HepG2 (cell line): ENCODE data around the gene SASS6. TPM values are rescaled to one million over a fixed set of nuclear protein-coding genes. Genes with fewer than 3 reads are reported as not detected.

Experiments
- ARID5B ChIP-seq: IDR thresholded peaks from 2 replicates; pipeline ENCODE4 v1.4.0; 2020; ENCODE audit warnings: mild to moderate bottlenecking, missing genetic modification reagents
- ARNTL ChIP-seq: sonication (generic); formaldehyde crosslinking; IDR thresholded peaks from 2 replicates; pipeline ENCODE4 v1.4.0; 2020; ENCODE audit warnings: mild to moderate bottlenecking, missing genetic modification reagents
- BRD4 ChIP-seq: sonication (generic); formaldehyde crosslinking; IDR thresholded peaks from 2 replicates; pipeline ENCODE4 v1.4.0; 2020; ENCODE audit warnings: missing genetic modification reagents
- CBFB ChIP-seq: sonication (generic); formaldehyde crosslinking; IDR thresholded peaks from 2 replicates; pipeline ENCODE4 v1.4.0; 2020; ENCODE audit warnings: missing genetic modification reagents
- CENPT ChIP-seq: sonication (generic); formaldehyde crosslinking; IDR thresholded peaks from 2 replicates; pipeline ENCODE4 v1.8.0; 2022; ENCODE audit warnings: low read depth, mild to moderate bottlenecking, moderate library complexity, missing genetic modification reagents
- CERS6 ChIP-seq: sonication (generic); formaldehyde crosslinking; IDR thresholded peaks from 2 replicates; pipeline ENCODE4 v1.5.0; 2020; ENCODE audit warnings: missing genetic modification reagents
- DNMT1 ChIP-seq: sonication (generic); formaldehyde crosslinking; IDR thresholded peaks from 2 replicates; pipeline ENCODE4 v1.5.1; 2020; ENCODE audit warnings: mild to moderate bottlenecking, missing genetic modification reagents
- GABPB1 ChIP-seq: IDR thresholded peaks from 2 replicates; pipeline ENCODE4 v1.6.1; 2016; ENCODE audit warnings: mild to moderate bottlenecking, missing genetic modification reagents, moderate library complexity, missing compliant biosample characterization
- HOXA3 ChIP-seq: sonication (generic); formaldehyde crosslinking; IDR thresholded peaks from 2 replicates; pipeline ENCODE4 v1.5.0; 2020; ENCODE audit warnings: missing genetic modification reagents
- HOXA7 ChIP-seq: sonication (generic); formaldehyde crosslinking; IDR thresholded peaks from 2 replicates; pipeline ENCODE4 v1.8.1; 2022; ENCODE audit warnings: mild to moderate bottlenecking, missing genetic modification reagents, moderate library complexity
- NFYB ChIP-seq: sonication (generic); formaldehyde crosslinking; IDR thresholded peaks from 2 replicates; pipeline ENCODE4 v1.4.0; 2020; ENCODE audit warnings: missing genetic modification reagents
- NR1H2 ChIP-seq: sonication (generic); formaldehyde crosslinking; IDR thresholded peaks from 2 replicates; pipeline ENCODE4 v1.8.1; 2022; ENCODE audit warnings: low read depth, missing genetic modification reagents, borderline replicate concordance
- SOX6 ChIP-seq, 2 experiments: fragments of 450-650 bp in 1 of 2; sonication (generic) in 1 of 2; formaldehyde crosslinking in 1 of 2; IDR thresholded peaks; 2 replicates each; pipeline versions ENCODE4 v1.4.0 to v1.6.1; 2017 to 2020; ENCODE audit warnings: antibody characterized with exemption in 1 of 2, mild to moderate bottlenecking in 1 of 2, missing genetic modification reagents in 1 of 2
- TARDBP ChIP-seq: sonication (generic); formaldehyde crosslinking; IDR thresholded peaks from 2 replicates; pipeline ENCODE4 v1.8.0; 2022; ENCODE audit warnings: mild to moderate bottlenecking, missing genetic modification reagents
- U2AF1 ChIP-seq: fragments of 200-400 bp; formaldehyde crosslinking; optimal IDR thresholded peaks from 2 replicates; pipeline ENCODE3; 2017; ENCODE audit warnings: mild to moderate bottlenecking, low read depth, low read length
- YY1 ChIP-seq: IDR thresholded peaks from 2 replicates; pipeline ENCODE4 v1.6.1; 2011; ENCODE audit warnings: low read length, low read depth, moderate library complexity, mild to moderate bottlenecking; ENCODE audit not compliant: insufficient read depth, insufficient replicate concordance
- ZFP36 ChIP-seq: fragments of 150-350 bp; IDR thresholded peaks from 2 replicates; pipeline ENCODE4 v1.6.1; 2018; ENCODE audit warnings: borderline replicate concordance, low read length, low read depth; ENCODE audit not compliant: partially characterized antibody
- ZFP41 ChIP-seq: sonication (generic); formaldehyde crosslinking; IDR thresholded peaks from 2 replicates; pipeline ENCODE4 v1.4.0; 2020; ENCODE audit warnings: mild to moderate bottlenecking, missing genetic modification reagents, borderline replicate concordance
- ZNF264 ChIP-seq: sonication (generic); formaldehyde crosslinking; IDR thresholded peaks from 2 replicates; pipeline ENCODE4 v1.4.0; 2020; ENCODE audit warnings: missing genetic modification reagents
- ZNF558 ChIP-seq: sonication (generic); formaldehyde crosslinking; IDR thresholded peaks from 2 replicates; pipeline ENCODE4 v1.9.0; 2022; ENCODE audit warnings: mild to moderate bottlenecking, missing genetic modification reagents, borderline replicate concordance
- ZNF589 ChIP-seq: sonication (generic); formaldehyde crosslinking; conservative IDR thresholded peaks from 2 replicates; pipeline ENCODE4 v1.8.0; 2022; ENCODE audit warnings: mild to moderate bottlenecking, moderate library complexity, missing genetic modification reagents
- ZNF629 ChIP-seq: sonication (generic); formaldehyde crosslinking; conservative IDR thresholded peaks from 2 replicates; pipeline ENCODE4 v1.5.0; 2020; ENCODE audit warnings: missing genetic modification reagents
- ZNF782 ChIP-seq: sonication (generic); formaldehyde crosslinking; IDR thresholded peaks from 2 replicates; pipeline ENCODE4 v1.4.0; 2020; ENCODE audit warnings: missing genetic modification reagents, mild to moderate bottlenecking, borderline replicate concordance
- polyA plus RNA-seq, 8 experiments: library from polyadenylated mRNA; depleted of rRNA in 3 of 8; stranded (reverse) in 7 of 8; unstranded in 1 of 8; fragments of >200 nt; fragmentation: Illumina TruSeq in 4 of 8; extraction: Trizol in 4 of 8; gene quantifications; 2 replicates each; pipeline versions ENCODE4 v1.2.1 to v1.2.3, GENCODE V29; 2011 to 2016; ENCODE audit warnings: low read depth in 4 of 8, missing spikeins in 1 of 8, mixed read lengths in 1 of 8; ENCODE audit not compliant: insufficient read depth in 1 of 8
- total RNA-seq, 5 experiments: library from RNA; depleted of rRNA; stranded (reverse); fragments of >200 nt; fragmentation: Illumina TruSeq; extraction: Trizol; gene quantifications; 2 replicates each; pipeline ENCODE4 v1.2.3, GENCODE V29; 2016; ENCODE audit warnings: low read depth in 1 of 5
- TF ChIP-seq, protein P1 (sequence below): sonication (generic); formaldehyde crosslinking; IDR thresholded peaks from 2 replicates; pipeline ENCODE4 v1.8.0; 2022; ENCODE audit warnings: mild to moderate bottlenecking, missing genetic modification reagents; ENCODE audit not compliant: insufficient replicate concordance

The SASS6 gene
- total and polyA plus RNA-seq, 2 of the 13 experiments (the other 11 are each of a cell fraction or from before 2014, with no cell fraction given), result 2.3 to 10.7 TPM

GRCh38 chr1:100037927-100038659 is 94.6 kb downstream of the SASS6 start (continued):
- TF ChIP-seq ARID5B (peak; percentile 69; the same call in 1 of the 2 replicates), GABPB1 (CRISPR knock-in tag) (peak; percentile 81), ZFP36 (no peak), HOXA3 (peak; percentile 95), DNMT1 (no peak), NFYB (peak; percentile 31; the same call in 1 of the 2 replicates), CENPT (CRISPR knock-in tag) (peak; percentile 45; the same call in 1 of the 2 replicates), ZFP41 (CRISPR knock-in tag) (no peak), ZNF264 (CRISPR knock-in tag) (no peak; the same call in 1 of the 2 replicates), TARDBP (CRISPR knock-in tag) (peak; percentile 88), BRD4 (peak; percentile 70), ZNF782 (no peak), NR1H2 (peak; percentile 76; the same call in 1 of the 2 replicates), HOXA7 (CRISPR knock-in tag) (no peak), ZNF558 (no peak; the same call in 1 of the 2 replicates), YY1 (peak; percentile 98), CBFB (CRISPR knock-in tag) (peak; percentile 58), SOX6 (IDR thresholded peaks at IDR 0.05) (no peak), SOX6 (CRISPR knock-in tag; IDR thresholded peaks at IDR 0.05) (peak; percentile 55), CERS6 (CRISPR knock-in tag) (no peak), ARNTL (CRISPR knock-in tag) (no peak), ZNF629 (CRISPR knock-in tag) (peak; percentile 25; the same call in 1 of the 2 replicates), U2AF1 (no peak), ZNF589 (CRISPR knock-in tag) (peak; percentile 61; the same call in 1 of the 2 replicates)
- TF ChIP-seq, protein P1, sequence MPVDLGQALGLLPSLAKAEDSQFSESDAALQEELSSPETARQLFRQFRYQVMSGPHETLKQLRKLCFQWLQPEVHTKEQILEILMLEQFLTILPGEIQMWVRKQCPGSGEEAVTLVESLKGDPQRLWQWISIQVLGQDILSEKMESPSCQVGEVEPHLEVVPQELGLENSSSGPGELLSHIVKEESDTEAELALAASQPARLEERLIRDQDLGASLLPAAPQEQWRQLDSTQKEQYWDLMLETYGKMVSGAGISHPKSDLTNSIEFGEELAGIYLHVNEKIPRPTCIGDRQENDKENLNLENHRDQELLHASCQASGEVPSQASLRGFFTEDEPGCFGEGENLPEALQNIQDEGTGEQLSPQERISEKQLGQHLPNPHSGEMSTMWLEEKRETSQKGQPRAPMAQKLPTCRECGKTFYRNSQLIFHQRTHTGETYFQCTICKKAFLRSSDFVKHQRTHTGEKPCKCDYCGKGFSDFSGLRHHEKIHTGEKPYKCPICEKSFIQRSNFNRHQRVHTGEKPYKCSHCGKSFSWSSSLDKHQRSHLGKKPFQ (CRISPR knock-in tag), result peak; percentile 43
